ENCODE measurements around the gene PPP1R13B.

GRCh38 chr14:103725739-103726395 lies 121.5 kb downstream of the PPP1R13B start:
- TF ChIP-seq CTCF (IDR thresholded peaks at IDR 0.05), result no peak
- no peak for TF ChIP-seq POLR2A (IDR thresholded peaks at IDR 0.05)

Measured in adrenal gland (tissue), 5 donors.